ENCODE results near the gene C16orf96. TPM values are rescaled to one million over a fixed set of nuclear protein-coding genes. Genes with fewer than 3 reads are reported as not detected.

C16orf96 gene
- total RNA-seq, 1 experiment from 2014 or later: 1.4 TPM

DNA sequence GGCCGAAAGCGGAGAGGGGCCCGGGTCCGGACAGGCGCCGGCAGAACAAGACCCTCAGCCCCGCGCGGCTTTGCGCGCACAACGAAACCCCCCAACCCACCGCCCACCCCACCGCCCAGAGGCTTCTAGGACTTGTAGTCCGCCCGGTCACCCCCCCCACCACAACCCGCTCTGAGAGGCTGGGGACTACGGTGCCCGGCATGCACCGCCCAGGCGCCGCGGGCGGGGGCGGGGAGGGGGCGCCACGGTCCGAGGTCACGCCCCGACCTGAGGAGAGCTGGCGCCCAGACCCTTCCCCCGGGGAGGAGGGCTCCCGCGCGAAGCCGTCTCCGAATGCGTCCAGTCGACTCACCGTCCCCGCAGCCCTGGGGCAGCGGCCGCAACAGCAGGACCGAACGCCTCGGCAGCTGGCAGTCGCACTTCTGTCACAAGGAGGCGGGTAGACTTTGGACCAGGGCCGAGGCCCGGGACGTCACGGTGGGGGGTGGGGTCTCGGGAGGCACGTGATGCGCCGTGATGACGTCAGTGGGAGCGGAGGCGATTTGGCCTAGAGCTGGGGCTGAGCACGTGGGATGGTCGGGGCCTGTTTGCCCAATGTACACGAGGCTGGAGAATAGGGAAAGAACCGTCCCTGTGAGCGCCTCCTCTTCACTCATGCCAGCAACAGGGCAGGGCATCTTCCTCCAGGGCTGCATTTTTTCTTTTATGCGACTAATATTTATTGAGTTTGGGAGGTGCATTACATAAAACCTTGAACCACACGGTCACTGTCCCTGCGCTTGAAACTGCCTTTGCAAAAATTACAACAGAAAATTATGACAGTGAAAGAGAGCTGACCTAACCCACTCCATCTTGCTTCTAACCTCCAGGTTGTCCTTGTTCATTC lies 17.5 kb upstream of the C16orf96 start, which contains the start of gene CDIP1:
Gene CDIP1 (minus strand): TSS at position 424 of the 886 bp plus-strand sequence. CDS start 24,643 bp downstream, outside the sequence.
- Mint-ChIP-seq H3K36me3 (ENCODE audit: insufficient read depth in 1 of 3, low read depth in 3 of 3) (peaks cover 19 to 22% (median 20%) of the 10 kb centered on the region in 3 experiments), H3K27ac (peak within 1 kb of the TSS in 2 of 3 experiments; percentile 44 to 83; a peak in 3 of 7 replicates), H3K4me1 (peaks cover 25 to 27% of the 10 kb centered on the region in 2 experiments), H3K9me3 (peaks cover 16 to 19% of the 10 kb centered on the region in 2 experiments), H3K27me3 (ENCODE audit: low read depth) (peaks cover 34% of the 10 kb centered on the region), H3K4me3 (peak within 1 kb of the TSS; percentile 83 to 87)
- H3K27me3 ChIP-seq (ENCODE audit: insufficient read depth, low read length): no peaks in the 10 kb centered on the region; the same call in 1 of the 2 replicates
- no peaks in the 10 kb centered on the region for H4K20me1 ChIP-seq (ENCODE audit: control insufficient read depth, insufficient read depth, insufficient read length)
- no peak within 1 kb of the TSS for H4K5ac ChIP-seq (ENCODE audit: insufficient read length, low read depth, low read length)
- no peak within 1 kb of the TSS for H2BK20ac ChIP-seq (ENCODE audit: low read depth, low read length, poor library complexity, severe bottlenecking)
- DNase-seq: peak; percentile 97
- H2AK5ac ChIP-seq (ENCODE audit: insufficient read length, low read length): no peak within 1 kb of the TSS
- H3K56ac ChIP-seq (ENCODE audit: insufficient read length, low read depth, low read length): no peak within 1 kb of the TSS
- H3K23ac ChIP-seq (ENCODE audit: insufficient read length, low read depth, low read length): no peak within 1 kb of the TSS
- peaks cover 5% of the 10 kb centered on the region for H3K9me3 ChIP-seq (ENCODE audit: control insufficient read depth, low read depth, low read length)
- no peak within 1 kb of the TSS for H3T11ph ChIP-seq (ENCODE audit: low read length)
- H3K27ac ChIP-seq (ENCODE audit: insufficient read length, low read depth, low read length): no peak within 1 kb of the TSS
- H2AFZ ChIP-seq (ENCODE audit: low read length): no peak within 1 kb of the TSS
- H3K23me2 ChIP-seq (ENCODE audit: insufficient read length, low read depth, low read length, poor library complexity, severe bottlenecking): peaks cover 7% of the 10 kb centered on the region
- H3K4me1 ChIP-seq (ENCODE audit: insufficient read depth, low read length): no peaks in the 10 kb centered on the region; the same call in 1 of the 2 replicates
- H3K79me2 ChIP-seq (ENCODE audit: insufficient read depth, low read length): peaks cover 2% of the 10 kb centered on the region; the same call in 1 of the 2 replicates
- no peak within 1 kb of the TSS for H4K91ac ChIP-seq (ENCODE audit: insufficient read length, low read depth, low read length)
- H3K9ac ChIP-seq (ENCODE audit: extremely low read depth, insufficient read length, low read length): peak within 1 kb of the TSS; percentile 60
- H2BK5ac ChIP-seq (ENCODE audit: insufficient read length, low read length): no peak within 1 kb of the TSS
- peak within 1 kb of the TSS; percentile 97 for H3K18ac ChIP-seq (ENCODE audit: insufficient read length, low read depth, low read length)
- no CpG with 5 or more reads among the region's 67 CpGs for WGBS (ENCODE audit: extremely low coverage, insufficient read length, low lambda C conversion rate)
- H3K4me2 ChIP-seq (ENCODE audit: insufficient read depth, insufficient read length, low read length): peak within 1 kb of the TSS; percentile 65
- H4K8ac ChIP-seq (replicated peaks; ENCODE audit: insufficient read length, low read depth, low read length): no peak within 1 kb of the TSS
- no peaks in the 10 kb centered on the region for H3K79me1 ChIP-seq (ENCODE audit: insufficient read depth, low read depth, low read length, poor library complexity, severe bottlenecking)
- no peak within 1 kb of the TSS for H2BK120ac ChIP-seq (ENCODE audit: low read depth, low read length, poor library complexity, severe bottlenecking)
- H3K14ac ChIP-seq (ENCODE audit: insufficient read depth, low read length): peak within 1 kb of the TSS; percentile 96
- H3K4ac ChIP-seq (ENCODE audit: low read depth, low read length): no peak within 1 kb of the TSS
- H2BK12ac ChIP-seq (ENCODE audit: insufficient read length, low read depth, low read length): no peak within 1 kb of the TSS
- TF ChIP-seq, protein P1, sequence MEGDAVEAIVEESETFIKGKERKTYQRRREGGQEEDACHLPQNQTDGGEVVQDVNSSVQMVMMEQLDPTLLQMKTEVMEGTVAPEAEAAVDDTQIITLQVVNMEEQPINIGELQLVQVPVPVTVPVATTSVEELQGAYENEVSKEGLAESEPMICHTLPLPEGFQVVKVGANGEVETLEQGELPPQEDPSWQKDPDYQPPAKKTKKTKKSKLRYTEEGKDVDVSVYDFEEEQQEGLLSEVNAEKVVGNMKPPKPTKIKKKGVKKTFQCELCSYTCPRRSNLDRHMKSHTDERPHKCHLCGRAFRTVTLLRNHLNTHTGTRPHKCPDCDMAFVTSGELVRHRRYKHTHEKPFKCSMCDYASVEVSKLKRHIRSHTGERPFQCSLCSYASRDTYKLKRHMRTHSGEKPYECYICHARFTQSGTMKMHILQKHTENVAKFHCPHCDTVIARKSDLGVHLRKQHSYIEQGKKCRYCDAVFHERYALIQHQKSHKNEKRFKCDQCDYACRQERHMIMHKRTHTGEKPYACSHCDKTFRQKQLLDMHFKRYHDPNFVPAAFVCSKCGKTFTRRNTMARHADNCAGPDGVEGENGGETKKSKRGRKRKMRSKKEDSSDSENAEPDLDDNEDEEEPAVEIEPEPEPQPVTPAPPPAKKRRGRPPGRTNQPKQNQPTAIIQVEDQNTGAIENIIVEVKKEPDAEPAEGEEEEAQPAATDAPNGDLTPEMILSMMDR (conservative IDR thresholded peaks at IDR 0.05): no peak
- H2BK15ac ChIP-seq (ENCODE audit: low read depth, low read length): no peak within 1 kb of the TSS
